Measurements from ENCODE around the gene MRGPRF. TPM values are rescaled to one million over a fixed set of nuclear protein-coding genes. Genes with fewer than 3 reads are reported as not detected.

The MRGPRF gene
- total RNA-seq, 1 experiment from 2014 or later, result 0.76 TPM

DNA sequence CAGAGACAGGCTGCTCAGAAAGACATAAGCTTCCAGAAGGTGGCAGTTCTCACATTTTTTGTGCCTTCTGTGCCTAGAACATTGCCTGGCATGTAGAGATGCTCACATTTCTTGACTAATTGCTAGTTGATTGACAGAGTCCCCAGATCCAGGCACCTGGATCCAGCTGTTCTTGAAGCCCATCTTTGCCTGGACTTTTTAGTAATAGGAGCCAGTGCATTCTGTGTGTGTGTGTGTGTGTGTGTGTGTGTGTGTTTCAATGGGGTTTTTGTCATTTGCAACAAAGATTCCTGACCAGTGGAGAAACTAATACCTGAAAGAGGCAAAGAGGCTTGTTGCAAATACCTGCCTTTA, 15.1 kb downstream of the MRGPRF start:
- intact Hi-C loops (cut with micrococcal nuclease), result no loop called here
- no peaks in the 10 kb centered on the region for H3K27me3 ChIP-seq (ENCODE audit: insufficient read depth, low read length)
- ChIA-PET CTCF (no interaction called here), RAD21 (ENCODE audit: low non-redundant PET in 1 of 2, low total read pairs in 2 of 2, uncharacterized antibody in 2 of 2, unreplicated experiment in 2 of 2) (no interaction called here), POLR2A (no interaction called here)
- no peak for DNase-seq (ENCODE audit: low read depth, low spot score)
- H3K27ac ChIP-seq (ENCODE audit: low read depth, low read length), result no peak overlapping the region
- H3K4me3 ChIP-seq (replicated peaks in 1 of 2; ENCODE audit: low read depth in 1 of 2, low read length in 2 of 2), result no peak overlapping the region
- TF ChIP-seq EGR1 (IDR thresholded peaks at IDR 0.05; ENCODE audit: low read depth), result no peak
- no peak for TF ChIP-seq ZFX (IDR thresholded peaks at IDR 0.05)
- no peak for TF ChIP-seq SP1 (IDR thresholded peaks at IDR 0.05; ENCODE audit: low read depth)
- TF ChIP-seq EZH2phosphoT487 (IDR thresholded peaks at IDR 0.05; ENCODE audit: borderline replicate concordance), result no peak
- no peak for TF ChIP-seq CEBPB (IDR thresholded peaks at IDR 0.05; ENCODE audit: low read depth)
- TF ChIP-seq, protein P1, sequence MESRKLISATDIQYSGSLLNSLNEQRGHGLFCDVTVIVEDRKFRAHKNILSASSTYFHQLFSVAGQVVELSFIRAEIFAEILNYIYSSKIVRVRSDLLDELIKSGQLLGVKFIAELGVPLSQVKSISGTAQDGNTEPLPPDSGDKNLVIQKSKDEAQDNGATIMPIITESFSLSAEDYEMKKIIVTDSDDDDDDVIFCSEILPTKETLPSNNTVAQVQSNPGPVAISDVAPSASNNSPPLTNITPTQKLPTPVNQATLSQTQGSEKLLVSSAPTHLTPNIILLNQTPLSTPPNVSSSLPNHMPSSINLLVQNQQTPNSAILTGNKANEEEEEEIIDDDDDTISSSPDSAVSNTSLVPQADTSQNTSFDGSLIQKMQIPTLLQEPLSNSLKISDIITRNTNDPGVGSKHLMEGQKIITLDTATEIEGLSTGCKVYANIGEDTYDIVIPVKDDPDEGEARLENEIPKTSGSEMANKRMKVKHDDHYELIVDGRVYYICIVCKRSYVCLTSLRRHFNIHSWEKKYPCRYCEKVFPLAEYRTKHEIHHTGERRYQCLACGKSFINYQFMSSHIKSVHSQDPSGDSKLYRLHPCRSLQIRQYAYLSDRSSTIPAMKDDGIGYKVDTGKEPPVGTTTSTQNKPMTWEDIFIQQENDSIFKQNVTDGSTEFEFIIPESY (IDR thresholded peaks at IDR 0.05; ENCODE audit: extremely low read depth, insufficient replicate concordance, low read length), result no peak
- no peak for TF ChIP-seq FOSL1 (IDR thresholded peaks at IDR 0.05; ENCODE audit: low read depth)
- TF ChIP-seq, protein P2, sequence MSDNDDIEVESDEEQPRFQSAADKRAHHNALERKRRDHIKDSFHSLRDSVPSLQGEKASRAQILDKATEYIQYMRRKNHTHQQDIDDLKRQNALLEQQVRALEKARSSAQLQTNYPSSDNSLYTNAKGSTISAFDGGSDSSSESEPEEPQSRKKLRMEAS (IDR thresholded peaks at IDR 0.05), result no peak
- TF ChIP-seq, protein P3, sequence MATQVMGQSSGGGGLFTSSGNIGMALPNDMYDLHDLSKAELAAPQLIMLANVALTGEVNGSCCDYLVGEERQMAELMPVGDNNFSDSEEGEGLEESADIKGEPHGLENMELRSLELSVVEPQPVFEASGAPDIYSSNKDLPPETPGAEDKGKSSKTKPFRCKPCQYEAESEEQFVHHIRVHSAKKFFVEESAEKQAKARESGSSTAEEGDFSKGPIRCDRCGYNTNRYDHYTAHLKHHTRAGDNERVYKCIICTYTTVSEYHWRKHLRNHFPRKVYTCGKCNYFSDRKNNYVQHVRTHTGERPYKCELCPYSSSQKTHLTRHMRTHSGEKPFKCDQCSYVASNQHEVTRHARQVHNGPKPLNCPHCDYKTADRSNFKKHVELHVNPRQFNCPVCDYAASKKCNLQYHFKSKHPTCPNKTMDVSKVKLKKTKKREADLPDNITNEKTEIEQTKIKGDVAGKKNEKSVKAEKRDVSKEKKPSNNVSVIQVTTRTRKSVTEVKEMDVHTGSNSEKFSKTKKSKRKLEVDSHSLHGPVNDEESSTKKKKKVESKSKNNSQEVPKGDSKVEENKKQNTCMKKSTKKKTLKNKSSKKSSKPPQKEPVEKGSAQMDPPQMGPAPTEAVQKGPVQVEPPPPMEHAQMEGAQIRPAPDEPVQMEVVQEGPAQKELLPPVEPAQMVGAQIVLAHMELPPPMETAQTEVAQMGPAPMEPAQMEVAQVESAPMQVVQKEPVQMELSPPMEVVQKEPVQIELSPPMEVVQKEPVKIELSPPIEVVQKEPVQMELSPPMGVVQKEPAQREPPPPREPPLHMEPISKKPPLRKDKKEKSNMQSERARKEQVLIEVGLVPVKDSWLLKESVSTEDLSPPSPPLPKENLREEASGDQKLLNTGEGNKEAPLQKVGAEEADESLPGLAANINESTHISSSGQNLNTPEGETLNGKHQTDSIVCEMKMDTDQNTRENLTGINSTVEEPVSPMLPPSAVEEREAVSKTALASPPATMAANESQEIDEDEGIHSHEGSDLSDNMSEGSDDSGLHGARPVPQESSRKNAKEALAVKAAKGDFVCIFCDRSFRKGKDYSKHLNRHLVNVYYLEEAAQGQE (IDR thresholded peaks at IDR 0.05; ENCODE audit: low read depth), result no peak
- no peak for TF ChIP-seq TCF7L2 (IDR thresholded peaks at IDR 0.05; ENCODE audit: borderline replicate concordance, extremely low read depth, insufficient read depth, insufficient read length)
- TF ChIP-seq, protein P4, sequence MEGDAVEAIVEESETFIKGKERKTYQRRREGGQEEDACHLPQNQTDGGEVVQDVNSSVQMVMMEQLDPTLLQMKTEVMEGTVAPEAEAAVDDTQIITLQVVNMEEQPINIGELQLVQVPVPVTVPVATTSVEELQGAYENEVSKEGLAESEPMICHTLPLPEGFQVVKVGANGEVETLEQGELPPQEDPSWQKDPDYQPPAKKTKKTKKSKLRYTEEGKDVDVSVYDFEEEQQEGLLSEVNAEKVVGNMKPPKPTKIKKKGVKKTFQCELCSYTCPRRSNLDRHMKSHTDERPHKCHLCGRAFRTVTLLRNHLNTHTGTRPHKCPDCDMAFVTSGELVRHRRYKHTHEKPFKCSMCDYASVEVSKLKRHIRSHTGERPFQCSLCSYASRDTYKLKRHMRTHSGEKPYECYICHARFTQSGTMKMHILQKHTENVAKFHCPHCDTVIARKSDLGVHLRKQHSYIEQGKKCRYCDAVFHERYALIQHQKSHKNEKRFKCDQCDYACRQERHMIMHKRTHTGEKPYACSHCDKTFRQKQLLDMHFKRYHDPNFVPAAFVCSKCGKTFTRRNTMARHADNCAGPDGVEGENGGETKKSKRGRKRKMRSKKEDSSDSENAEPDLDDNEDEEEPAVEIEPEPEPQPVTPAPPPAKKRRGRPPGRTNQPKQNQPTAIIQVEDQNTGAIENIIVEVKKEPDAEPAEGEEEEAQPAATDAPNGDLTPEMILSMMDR (IDR thresholded peaks at IDR 0.05 in 2 of 3, conservative IDR thresholded peaks at IDR 0.05 in 1 of 3; ENCODE audit: borderline replicate concordance in 1 of 3, insufficient read depth in 1 of 3, low read depth in 2 of 3, low read length in 2 of 3), result no peak
- H3K9ac ChIP-seq (ENCODE audit: low read length), result no peak overlapping the region
- no peak overlapping the region for H3K4me2 ChIP-seq (ENCODE audit: low read length)
- no peaks in the 10 kb centered on the region for H3K79me2 ChIP-seq (ENCODE audit: insufficient read depth, low read length)
- H3K36me3 ChIP-seq (ENCODE audit: control insufficient read depth in 1 of 2, insufficient read depth in 2 of 2, low read length in 2 of 2), result no peaks in the 10 kb centered on the region
- BruUV-seq (replicated peaks), result no TSS peak
- peaks cover 0 to 14% of the 10 kb centered on the region in 2 experiments; a peak in 2 of 4 replicates for H3K4me1 ChIP-seq (ENCODE audit: control insufficient read depth in 1 of 2, insufficient read depth in 2 of 2, low read length in 2 of 2)
- no peaks in the 10 kb centered on the region for H4K20me1 ChIP-seq (ENCODE audit: insufficient read depth)
- no peak overlapping the region for H2AFZ ChIP-seq (ENCODE audit: low read depth, low read length, poor library complexity, severe bottlenecking)
- no peak for ATAC-seq
- no peaks in the 10 kb centered on the region for H3K9me2 ChIP-seq (ENCODE audit: insufficient read depth)
- H3K9me3 ChIP-seq (ENCODE audit: control insufficient read depth in 1 of 2, insufficient read depth in 1 of 2, low read depth in 1 of 2, low read length in 2 of 2), result no peaks in the 10 kb centered on the region
